T1000 (cell line): Measurements from ENCODE around the gene COX7A1.
"Not testable (repeated sequence)": the region's sequence is repeated elsewhere in the genome, so short reads cannot be mapped to it uniquely, and the experiment has no call there.

ENCODE experiments used
- DNase-seq: peaks from one replicate; lab custom pipeline; 2025; ENCODE audit warnings: mixed read lengths; lab: John Stamatoyannopoulos, UW

COX7A1 gene

DNA sequence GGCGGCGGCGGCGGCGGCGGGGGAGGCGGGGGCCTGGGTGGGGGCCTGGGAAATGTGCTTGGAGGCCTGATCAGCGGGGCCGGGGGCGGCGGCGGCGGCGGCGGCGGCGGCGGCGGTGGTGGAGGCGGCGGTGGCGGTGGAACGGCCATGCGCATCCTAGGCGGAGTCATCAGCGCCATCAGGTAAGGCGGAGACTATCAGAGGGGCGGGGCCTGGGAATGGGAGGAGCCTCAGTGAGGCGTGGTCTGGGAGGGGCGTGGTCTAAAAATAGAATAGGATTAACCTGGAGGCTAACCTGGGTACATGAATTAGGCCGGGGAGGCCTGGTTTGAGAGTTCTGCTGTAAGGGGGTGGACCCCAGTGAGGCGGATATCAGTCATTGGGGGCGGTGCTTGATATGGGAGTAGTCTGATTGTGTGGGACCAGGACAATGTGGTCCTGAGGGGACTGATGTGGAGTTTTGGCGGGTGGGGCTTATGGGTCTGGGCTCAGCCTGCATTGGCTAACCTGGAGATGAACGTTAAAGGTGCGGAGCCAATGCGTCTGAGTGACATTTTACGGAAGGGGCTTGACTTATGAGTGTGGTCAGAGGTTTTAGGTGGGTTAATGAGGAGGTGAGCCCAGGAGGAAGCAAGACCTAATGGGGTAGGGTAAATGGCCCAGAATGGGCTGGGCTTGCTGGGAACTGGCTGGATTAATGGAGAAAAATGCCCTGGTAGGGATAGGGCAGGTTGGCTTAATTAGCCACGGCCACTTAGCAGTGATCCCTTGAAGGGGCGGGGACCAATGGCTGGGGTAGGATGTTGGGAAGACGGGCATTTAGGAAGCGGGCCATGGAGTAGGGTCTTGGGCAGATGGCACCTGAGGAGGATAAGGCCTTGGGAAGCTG, 11.0 kb downstream of the COX7A1 start:
- DNase-seq = peak; percentile 70

DNA sequence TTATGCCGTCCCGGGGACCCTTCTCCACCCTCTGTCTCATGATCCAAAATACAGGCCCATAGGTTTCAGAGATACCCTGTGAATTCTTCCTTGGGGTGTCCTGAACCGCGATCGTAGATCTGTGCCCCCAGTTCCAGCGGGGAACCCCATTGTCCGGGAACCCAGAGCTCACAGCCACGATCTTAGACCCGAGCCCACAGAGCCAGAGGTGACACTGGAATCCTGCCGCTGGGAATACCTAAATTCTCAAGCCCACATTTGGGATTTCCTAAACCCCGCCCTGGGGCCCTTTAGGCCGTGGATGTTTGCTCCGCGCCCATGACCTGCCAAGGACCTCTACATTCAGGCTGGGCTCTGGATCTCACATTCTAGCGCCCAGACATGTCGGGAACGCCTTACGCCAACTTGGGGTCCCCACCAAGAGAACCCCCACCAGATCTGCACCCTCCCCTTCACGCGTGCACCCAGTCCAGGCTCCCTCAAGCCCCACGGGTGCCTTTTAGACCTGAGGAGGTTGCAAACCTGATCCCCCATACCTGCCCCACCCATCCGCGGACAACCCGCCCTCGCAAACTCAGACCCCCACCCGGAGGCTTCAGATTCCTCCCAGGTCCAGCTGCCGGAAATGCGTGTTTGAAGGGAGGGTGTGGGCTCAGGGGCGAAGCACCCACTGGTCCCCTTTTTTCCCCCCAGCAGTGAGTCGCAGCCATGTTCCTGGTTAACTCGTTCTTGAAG, 11.8 kb downstream of the COX7A1 start:
- DNase-seq = peak; percentile 56

DNA sequence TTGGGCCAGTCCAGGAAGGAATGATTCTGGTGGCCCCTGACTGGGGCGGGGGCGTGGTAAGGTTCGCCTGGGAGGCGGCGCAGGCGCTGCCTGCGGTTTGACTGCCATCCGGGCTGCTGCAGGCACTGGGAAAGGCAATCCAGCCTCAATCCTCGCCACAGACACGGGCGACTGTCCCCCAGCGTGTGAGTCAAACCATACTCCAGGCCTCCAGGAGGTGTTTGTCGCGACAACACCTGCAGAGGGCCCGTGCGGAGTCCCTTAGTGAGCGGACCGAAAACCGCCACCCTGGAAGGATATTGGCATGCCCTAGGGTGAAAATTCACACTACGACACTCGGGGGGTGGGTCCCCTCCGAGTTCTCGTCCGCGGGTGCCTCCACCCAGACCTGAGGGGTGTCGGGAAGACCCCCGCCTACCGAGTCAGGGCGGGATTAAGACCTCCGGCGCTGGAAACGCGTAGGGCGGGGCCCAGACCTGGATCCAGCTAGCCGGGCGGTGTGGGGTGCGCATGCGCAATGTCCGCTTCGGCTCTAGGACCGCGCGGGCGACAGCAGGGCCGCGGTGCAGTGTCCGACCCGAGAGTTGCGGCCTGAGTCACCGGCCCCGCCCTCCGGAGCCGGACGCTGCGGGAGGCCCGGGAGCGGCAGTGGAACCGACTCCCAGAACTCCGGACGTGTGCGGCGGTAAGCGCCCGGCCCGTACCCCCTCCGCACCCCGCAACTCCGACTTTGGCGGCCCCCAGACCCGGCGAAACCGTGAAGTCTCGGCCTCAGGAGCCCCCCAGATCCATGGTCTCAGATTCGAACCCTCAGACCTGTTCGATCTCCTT, 12.6 kb downstream of the COX7A1 start, which contains the start of gene CAPNS1:
Gene CAPNS1, plus strand, starts transcription at position 594 of the 831 bp plus-strand sequence. CDS start 946 bp downstream, outside the sequence.
- DNase-seq = peak; percentile 97

DNA sequence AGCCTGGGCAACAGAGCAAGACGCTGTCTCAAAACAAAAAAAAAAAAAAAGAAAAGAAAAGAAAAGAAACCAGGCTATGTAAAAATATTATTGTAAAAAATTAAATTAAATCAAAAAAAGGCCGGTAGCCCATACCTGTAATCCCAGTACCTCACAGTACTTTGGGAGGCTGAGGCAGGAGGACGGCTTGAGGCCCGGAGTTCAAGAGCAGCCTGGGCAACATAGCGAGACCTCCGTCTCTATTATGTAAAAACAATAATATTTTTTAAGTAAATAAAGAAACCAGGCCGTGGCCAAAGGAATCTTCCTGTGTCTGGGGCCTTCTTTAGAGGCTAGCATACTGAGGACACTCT, 13.2 kb downstream of the COX7A1 start:
- no peak for DNase-seq

DNA sequence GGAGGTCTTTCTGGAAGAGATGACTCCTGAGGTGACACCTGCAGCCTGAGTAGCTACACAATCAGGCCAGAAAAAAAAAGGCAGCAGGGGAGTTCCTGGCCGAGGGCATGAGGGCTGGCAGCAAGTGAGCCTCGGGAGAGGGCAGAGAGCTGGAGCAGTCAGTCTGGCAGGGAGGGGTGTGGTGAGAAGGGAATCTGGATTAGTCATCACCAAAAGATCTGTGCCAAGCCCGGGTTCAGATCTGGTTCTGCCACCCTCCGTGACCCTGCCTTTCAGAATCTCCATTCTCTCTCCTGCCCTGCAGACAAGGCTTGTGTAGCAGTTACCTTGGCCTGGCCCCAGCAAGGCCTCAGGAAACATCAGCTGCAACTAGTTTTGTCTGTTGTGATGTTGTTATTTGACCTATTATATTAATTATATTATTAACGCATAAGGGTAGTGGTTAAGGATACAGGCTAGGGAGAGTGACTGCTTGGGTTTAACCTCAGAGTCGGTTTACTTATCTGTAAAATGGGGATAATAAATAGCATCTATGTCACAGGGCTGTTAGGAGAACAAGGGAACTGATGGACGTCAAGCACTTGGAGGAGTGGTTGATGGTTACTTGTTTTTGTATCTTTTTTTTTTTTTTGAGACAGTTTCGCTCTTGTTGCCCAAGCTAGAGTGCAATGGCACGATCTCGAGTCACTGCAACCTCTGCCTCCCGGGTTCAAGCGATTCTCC, 15.1 kb downstream of the COX7A1 start:
- DNase-seq = peak; percentile 70

DNA sequence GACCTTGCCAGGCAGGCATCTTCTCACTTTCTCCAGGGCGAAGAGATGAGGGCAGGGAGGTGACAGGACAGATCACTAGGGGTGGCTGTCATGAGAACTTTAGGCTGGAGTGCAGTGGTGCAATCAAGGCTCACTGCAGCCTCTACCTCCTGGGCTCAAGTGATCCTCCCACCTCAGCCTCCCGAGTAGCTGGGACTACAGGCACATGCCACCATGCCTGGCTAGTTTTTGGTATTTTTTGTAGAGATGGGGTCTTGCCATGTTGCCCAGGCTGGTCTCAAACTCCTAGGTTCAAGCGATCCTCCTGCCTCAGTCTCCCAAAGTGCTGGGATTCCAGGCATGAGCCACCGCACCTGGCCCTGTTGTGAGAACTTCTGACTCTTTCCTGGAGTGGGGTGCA, 17.4 kb downstream of the COX7A1 start:
- DNase-seq = not testable (repeated sequence)

DNA sequence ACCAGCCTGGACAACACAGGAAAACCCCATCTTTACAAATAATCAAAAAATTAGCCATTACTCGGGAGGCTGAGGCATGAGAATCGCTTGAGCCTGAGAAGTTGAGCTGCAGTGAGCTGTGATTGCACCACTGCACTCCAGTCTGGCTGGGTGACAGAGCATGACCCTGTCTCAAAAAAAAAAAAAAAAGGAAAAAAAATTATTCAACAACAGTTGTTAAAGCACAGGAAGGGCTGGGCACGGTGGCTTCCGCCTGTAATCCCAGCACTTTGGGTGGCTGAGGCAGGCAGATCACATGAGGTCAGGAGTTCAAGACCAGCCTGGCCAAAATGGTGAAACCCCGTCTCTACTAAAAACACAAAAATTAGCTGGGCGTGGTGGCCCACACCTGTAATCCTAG, 21.0 kb downstream of the COX7A1 start:
- DNase-seq = not testable (repeated sequence)

DNA sequence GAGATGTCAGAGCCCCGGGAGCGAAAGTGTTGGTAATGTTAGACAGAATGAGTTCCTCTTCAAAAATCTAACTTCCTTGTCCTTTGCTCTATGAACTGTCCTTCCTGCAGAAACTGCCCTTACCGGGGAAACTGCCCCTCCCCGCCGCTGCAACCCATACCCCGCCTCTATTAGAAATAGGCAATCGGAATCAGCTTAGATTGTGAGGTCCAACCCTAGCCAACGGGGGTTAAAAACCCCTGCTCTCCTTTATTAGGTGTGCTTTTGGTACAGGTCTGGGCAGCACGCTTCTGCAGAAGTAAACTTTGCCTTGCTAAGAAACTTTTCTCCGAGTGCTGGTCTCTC, 23.9 kb downstream of the COX7A1 start:
- DNase-seq = no peak

DNA sequence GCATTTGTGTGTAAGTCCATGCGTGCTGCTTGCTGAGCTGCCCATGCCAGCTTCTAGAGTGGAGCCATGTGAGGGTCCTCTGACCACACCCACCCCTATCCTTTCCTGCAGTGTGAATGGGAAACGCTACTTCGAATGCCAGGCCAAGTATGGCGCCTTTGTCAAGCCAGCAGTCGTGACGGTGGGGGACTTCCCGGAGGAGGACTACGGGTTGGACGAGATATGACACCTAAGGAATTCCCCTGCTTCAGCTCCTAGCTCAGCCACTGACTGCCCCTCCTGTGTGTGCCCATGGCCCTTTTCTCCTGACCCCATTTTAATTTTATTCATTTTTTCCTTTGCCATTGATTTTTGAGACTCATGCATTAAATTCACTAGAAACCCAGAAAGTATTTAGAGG, 26.7 kb downstream of the COX7A1 start:
- no peak for DNase-seq

DNA sequence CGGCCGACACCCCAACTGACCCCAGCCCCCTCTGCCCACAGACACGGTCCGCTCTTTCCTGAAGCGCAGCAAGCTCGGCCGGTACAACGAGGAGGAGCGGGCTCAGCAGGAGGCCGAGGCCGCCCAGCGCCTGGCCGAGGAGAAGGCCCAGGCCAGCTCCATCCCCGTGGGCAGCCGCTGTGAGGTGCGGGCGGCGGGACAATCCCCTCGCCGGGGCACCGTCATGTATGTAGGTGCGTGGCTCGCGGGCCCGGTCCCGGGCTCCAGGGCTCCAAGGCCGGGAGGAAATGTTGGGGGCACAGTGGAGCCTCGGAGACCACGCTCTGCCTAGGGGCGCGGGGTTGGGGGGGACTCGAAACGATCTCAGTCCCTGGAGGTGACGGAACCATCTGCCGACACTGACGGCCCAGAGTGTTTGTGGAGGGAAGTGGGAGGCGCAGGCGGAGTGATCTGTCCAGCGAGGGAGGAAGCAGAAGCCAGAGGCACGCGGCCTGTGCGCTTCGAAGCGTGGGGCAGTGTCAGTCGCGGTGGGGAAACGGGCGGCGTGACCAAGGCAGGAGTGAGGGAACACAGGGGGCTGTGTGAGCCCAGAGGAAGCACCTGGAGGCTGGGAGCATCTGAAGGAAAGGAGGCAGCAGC, 30.6 kb downstream of the COX7A1 start:
- DNase-seq = no peak

DNA sequence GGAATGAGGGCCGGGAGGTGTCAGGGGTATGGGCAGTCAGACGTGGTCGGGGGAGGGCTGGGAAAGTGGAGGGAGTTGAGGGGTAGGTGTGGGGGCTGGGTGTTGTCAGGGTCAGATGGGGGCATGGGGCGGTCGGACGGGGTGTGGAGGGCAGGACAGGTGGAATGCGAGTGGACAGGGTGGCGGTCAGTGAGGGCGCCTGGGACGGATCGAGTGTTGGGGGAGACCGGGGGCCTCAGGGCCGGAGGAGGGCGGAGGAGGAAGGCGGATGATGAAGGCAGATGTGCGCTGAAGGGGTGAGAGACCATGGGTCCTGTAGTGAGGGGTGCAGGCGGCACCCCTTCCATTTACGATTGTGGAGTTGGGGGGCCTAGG, 31.3 kb downstream of the COX7A1 start:
- no peak for DNase-seq

DNA sequence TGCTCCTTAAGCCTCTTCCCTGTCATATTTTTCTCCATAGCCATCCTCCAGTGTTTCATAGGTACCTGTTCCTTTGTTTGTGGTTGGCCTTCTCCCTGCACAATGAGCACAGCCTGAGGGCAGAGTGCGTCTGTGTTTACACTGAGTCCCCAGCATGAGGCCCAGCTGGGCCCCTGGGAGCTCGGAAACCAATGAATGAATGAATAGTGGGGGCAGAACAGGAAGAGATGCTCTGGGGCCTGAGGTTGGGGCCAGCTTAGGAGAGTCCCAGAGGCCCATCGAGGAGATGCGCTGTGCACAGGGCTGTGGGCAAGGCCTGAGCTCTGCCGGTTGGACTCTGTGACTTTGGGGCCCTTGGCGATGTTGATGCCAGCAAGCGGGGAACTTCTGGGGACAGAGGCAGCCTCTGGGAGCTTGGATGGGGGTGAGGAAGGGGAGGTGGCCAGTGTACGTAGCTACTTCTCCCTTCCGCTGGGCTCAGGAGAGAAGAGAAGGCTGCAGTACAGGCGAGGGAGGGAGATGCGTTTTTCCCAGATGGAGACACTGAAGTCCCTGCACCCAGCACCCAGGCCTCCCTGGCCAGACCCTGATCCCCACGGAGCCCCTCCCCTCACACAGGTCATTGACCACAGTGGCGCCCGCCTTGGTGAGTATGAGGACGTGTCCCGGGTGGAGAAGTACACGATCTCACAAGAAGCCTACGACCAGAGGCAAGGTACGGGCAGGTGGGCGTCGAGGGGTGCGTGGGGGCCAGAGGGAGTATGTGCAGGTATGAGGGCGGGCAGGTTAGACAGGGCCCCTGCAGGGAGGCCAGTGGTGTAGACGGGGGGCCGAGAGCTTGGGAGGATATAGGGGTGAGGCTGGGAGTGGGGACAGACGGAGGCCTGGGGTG, 31.9 kb downstream of the COX7A1 start:
- DNase-seq = no peak

DNA sequence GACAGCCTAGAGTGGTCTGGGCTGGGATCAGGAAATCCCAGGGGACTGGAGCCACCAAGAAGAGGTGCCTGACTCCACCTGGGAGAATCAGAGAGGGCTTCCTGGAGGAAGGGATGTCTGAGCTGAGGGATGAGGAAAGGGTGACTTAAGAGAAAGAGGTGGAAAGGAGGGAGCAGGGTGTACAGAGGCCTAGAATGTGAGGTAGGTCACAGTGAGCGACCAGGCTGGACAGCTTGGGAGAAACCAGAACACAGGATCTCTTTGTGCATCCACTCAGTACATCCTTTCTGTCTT, 36.0 kb downstream of the COX7A1 start:
- DNase-seq = no peak

DNA sequence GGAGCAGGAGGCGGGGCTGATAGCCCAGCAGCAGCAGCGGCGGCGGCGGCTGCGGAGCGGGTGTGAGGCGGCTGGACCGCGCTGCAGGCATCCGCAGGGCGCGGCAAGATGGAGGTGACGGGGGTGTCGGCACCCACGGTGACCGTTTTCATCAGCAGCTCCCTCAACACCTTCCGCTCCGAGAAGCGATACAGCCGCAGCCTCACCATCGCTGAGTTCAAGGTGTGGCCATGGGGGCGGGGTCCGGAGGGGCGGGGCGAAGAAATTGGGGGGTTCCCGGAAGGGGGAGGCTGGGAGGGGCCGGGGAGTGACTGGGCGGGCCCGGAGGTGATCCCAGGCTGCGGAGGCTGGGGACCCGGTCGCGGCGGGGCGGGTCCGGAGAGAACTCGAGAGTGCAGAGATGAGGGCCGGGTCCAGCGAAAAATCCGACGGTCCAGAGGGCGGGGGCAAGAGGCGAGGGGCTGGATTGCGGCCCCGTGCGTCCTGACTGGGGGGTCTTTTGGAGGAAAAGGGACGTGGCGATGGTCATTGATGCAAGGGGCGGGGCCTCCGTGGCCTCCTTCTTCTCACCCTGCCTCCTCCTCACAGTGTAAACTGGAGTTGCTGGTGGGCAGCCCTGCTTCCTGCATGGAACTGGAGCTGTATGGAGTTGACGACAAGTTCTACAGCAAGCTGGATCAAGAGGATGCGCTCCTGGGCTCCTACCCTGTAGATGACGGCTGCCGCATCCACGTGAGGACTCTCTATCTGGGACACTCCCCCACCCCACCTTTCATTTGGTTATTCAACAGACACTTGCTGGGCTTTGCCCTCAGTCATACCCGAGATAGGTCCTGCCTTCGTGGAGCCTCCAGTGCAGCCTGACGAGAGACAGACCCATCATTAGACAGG, 36.5 kb downstream of the COX7A1 start, which contains the start of gene TBCB:
Gene TBCB, plus strand, starts transcription at position 16 of the 891 bp plus-strand sequence. Its CDS starts 93 bp downstream, at position 109.
- DNase-seq = no peak

DNA sequence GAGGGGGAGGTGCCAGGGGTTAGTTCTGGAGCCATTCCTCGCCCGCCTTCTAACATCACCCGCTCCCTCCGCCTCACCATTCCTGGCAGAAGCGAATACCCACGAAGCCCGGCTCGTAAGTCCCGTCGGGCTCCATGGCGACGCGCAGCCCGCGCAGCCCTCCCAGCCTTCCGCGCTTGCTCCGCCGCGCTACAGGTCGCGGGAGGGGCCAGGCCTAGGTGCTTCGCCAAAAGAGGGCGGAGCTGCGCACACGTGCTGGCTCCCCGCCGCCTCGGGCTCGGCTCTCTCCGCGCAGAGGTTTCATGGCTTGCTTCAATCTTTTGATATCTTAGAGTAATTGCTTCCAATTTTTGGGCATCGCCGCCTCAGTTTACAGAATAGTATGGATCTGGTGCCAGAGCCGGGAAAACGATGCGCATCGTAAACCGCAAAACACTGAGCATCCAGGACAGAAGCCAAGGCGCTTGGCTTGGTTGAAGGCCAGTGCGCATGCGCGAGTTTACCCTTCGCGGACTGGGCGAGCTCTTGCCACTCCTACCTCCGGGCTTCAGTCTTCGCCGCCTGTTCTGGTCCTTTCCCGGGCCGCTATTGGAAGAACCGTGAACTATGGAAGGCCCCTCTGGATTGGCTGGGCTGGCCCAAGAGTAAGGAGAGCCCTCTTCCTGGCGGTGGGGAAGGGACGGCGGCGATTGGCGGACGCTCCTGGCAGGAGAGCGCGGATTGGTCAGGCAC, 37.4 kb downstream of the COX7A1 start, which contains the start of gene POLR2I:
Gene POLR2I, minus strand, starts transcription at position 155 of the 732 bp plus-strand sequence. Its CDS starts 19 bp downstream, at position 136.
- DNase-seq = peak; percentile 99

DNA sequence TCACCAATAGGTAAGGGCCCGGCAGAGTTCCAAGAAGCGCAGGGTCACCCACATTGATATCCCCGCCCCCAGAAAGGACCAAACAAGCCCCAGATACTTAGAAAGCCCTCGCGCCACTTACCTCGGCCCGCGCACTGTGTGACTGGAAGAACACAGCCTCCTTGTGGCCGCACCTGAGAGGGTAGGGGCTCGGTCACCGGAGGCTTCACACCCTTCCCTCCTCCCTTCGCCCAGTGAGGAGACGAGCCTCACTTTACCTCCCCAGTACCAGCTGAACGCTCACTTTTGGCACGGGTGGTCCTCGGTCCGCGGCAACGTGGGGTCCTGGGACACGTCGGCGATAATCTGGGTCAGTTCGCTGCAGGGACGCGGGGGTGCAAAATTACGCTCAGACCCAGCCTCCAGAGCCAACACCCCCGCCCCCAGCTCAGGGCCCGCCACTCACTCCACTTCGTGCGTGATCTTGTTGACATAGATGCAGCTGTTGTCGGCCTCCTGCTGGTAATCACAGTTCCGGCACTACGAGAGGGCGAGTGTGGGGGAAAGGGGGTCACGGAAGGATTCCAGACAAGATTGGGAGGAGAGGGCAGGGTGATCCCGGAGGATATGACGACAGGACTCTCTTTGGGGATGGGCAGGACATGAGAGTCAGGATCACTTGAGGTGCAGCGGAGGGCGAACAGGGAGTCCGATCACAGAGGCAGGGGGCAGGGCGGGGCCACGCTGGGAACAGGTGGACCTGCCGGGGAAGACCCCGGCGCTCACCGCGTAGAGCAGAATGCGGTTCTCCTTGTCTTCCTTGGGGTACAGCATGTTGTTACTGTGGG, 38.1 kb downstream of the COX7A1 start:
- peak; percentile 48 for DNase-seq

DNA sequence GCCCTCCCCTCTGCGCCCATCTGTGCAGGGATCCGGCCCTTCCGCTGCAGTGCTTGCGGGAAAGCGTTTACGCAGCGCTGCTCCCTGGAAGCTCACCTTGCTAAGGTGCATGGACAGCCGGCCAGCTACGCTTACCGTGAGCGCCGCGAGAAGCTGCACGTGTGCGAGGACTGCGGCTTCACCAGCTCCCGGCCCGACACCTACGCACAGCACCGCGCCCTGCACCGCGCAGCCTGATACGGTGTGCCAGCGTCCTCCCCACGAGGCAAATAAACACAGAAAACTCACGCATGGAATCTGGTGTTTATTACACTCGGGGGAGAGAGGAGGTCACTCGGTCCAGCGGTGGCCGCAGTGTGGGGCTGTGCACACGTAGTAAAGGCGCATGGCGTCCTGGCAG, 38.8 kb downstream of the COX7A1 start:
- DNase-seq = no peak

DNA sequence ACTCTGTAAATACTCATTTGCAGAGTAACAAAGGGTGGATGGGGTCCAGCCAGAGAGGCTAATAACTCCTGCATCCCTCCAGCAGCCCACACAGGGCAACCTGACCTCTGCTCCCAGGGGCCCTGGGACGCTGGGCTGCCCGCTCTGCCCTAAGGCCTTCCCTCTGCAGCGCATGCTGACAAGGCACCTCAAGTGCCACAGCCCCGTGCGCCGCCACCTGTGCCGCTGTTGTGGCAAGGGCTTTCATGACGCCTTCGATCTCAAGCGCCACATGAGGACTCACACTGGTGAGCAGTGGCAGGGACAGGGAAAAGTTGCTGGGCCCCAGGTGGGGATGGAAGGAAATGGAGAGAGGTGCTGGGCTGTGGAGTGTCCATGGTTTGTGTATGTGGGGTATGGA, 39.6 kb downstream of the COX7A1 start:
- no peak for DNase-seq
